OCI-LY7 (cell line): ENCODE data around the gene CFL1. TPM values are rescaled to one million over a fixed set of nuclear protein-coding genes. Genes with fewer than 3 reads are reported as not detected.

Source experiments
- BruUV-seq: library from RNA; stranded (reverse); fragments of 400-500 nt; replicated peaks from 2 replicates; lab custom pipeline; 2021; lab: Mats Ljungman, UMichigan
- CTCF ChIA-PET: fragments of 300-600 bp; sonication (Branson Sonifier 250); formaldehyde crosslinking; loops from one replicate; lab custom pipeline; 2022; ENCODE audit warnings: antibody characterized with exemption; ENCODE audit not compliant: unreplicated experiment; lab: Charles Lee
- POLR2A ChIA-PET: fragments of 300-600 bp; sonication (Branson Sonifier 250); formaldehyde crosslinking; loops from one replicate; lab custom pipeline; 2022; ENCODE audit warnings: antibody characterized with exemption; lab: Charles Lee
- DNase-seq: peaks from one replicate; pipeline ENCODE4 v3.0.0-alpha.2; 2015; ENCODE audit warnings: low spot score
- H2AFZ ChIP-seq: fragments of 200-600 bp; sonication (generic), shearing (Covaris generic); 2 replicates; pipeline ENCODE4 v1.6.1; 2014; ENCODE audit warnings: mild to moderate bottlenecking, antibody characterized with exemption, low read length, moderate library complexity
- H3K27ac ChIP-seq: fragments of 200-600 bp; sonication (generic); 2 replicates; pipeline ENCODE4 v1.5.1; 2014; ENCODE audit warnings: mixed run types, low read depth, mild to moderate bottlenecking, moderate library complexity, low read length, inconsistent platforms; ENCODE audit not compliant: poor library complexity, severe bottlenecking
- H3K36me3 ChIP-seq: fragments of 200-600 bp; sonication (generic); 2 replicates; pipeline ENCODE4 v1.6.1; 2014; ENCODE audit warnings: mild to moderate bottlenecking, antibody characterized with exemption, low read length, moderate library complexity, mixed read lengths; ENCODE audit not compliant: insufficient read depth
- H3K4me1 ChIP-seq: fragments of 200-600 bp; sonication (generic); 2 replicates; pipeline ENCODE4 v1.5.1; 2014; ENCODE audit warnings: mild to moderate bottlenecking, low read length; ENCODE audit not compliant: insufficient read depth, poor library complexity, severe bottlenecking
- H3K4me2 ChIP-seq: fragments of 200-600 bp; sonication (generic); 2 replicates; pipeline ENCODE4 v1.6.1; 2014; ENCODE audit warnings: mild to moderate bottlenecking, low read length
- H3K4me3 ChIP-seq: fragments of 200-600 bp; sonication (generic); 2 replicates; pipeline ENCODE4 v1.5.1; 2014; ENCODE audit warnings: mild to moderate bottlenecking, low read depth, low read length; ENCODE audit not compliant: poor library complexity, severe bottlenecking
- H3K79me2 ChIP-seq: fragments of 200-600 bp; sonication (generic); 2 replicates; pipeline ENCODE4 v1.6.1; 2016; ENCODE audit warnings: low read depth, mild to moderate bottlenecking, low read length, moderate library complexity, mixed read lengths; ENCODE audit not compliant: insufficient read depth
- H3K9me2 ChIP-seq: fragments of 200-600 bp; sonication (generic); 2 replicates; pipeline ENCODE4 v1.6.1; 2016; ENCODE audit warnings: mild to moderate bottlenecking, low read length, mixed read lengths; ENCODE audit not compliant: insufficient read depth
- H3K9me3 ChIP-seq: fragments of 200-600 bp; sonication (generic); 2 replicates; pipeline ENCODE4 v1.6.1; 2014; ENCODE audit warnings: mild to moderate bottlenecking, mixed run types, low read length, mixed read lengths
- H4K20me1 ChIP-seq: fragments of 200-600 bp; sonication (generic); 2 replicates; pipeline ENCODE4 v1.6.1; 2014; ENCODE audit warnings: mild to moderate bottlenecking, antibody characterized with exemption, low read length, moderate library complexity, mixed read lengths; ENCODE audit not compliant: insufficient read depth
- CTCF ChIP-seq: fragments of 200-600 bp; sonication (generic); conservative IDR thresholded peaks from 2 replicates; pipeline ENCODE4 v1.5.1; 2014; ENCODE audit warnings: mild to moderate bottlenecking, antibody characterized with exemption, low read length, moderate library complexity, mixed read lengths
- EZH2phosphoT487 ChIP-seq: fragments of 200-600 bp; sonication (generic); IDR thresholded peaks from 2 replicates; pipeline ENCODE4 v1.6.1; 2018; ENCODE audit warnings: low read depth, borderline replicate concordance, mild to moderate bottlenecking, mixed run types, antibody characterized with exemption, low read length, moderate library complexity, mixed read lengths
- intact Hi-C: fragments of 100-400 bp; cut with micrococcal nuclease; formaldehyde crosslinking; loops from one replicate; pipeline ENCODE4 v1.10.0; 2022; ENCODE audit not compliant: unreplicated experiment
- total RNA-seq, 2 experiments: library from RNA; depleted of rRNA in 1 of 2; stranded (reverse); fragments of >200 nt in 1 of 2; shearing (Covaris generic) in 1 of 2; gene quantifications; 2 replicates each; pipeline ENCODE4 v1.2.3, GENCODE V29; 2014 to 2022

CFL1 gene
- total RNA-seq, 2 experiments from 2014 or later: 1,019 to 1,119 TPM

- ChIA-PET POLR2A (interaction anchor here (0.7 kb wide), 1 partner anchor 1454 kb away, joined by 4 read pairs; no protein-coding TSS in a partner anchor), CTCF (no interaction called here)
- H2AFZ ChIP-seq: no peak overlapping the region
- intact Hi-C loops: no loop called here
- no peak for DNase-seq
- H3K4me2 ChIP-seq: no peak overlapping the region
- H3K4me3 ChIP-seq: no peak overlapping the region
- no peaks in the 10 kb centered on the region for H3K4me1 ChIP-seq
- H3K27ac ChIP-seq: no peak overlapping the region
- no TSS peak for BruUV-seq
- no peak for TF ChIP-seq CTCF
- no peak for TF ChIP-seq EZH2phosphoT487
- H4K20me1 ChIP-seq: no peaks in the 10 kb centered on the region
- H3K9me3 ChIP-seq: no peaks in the 10 kb centered on the region
- H3K36me3 ChIP-seq: no peaks in the 10 kb centered on the region
- H3K79me2 ChIP-seq: no peaks in the 10 kb centered on the region
- no peaks in the 10 kb centered on the region for H3K9me2 ChIP-seq
Measured at GRCh38 chr11:65843811-65844210, 14.2 kb downstream of the CFL1 start.

- intact Hi-C loops: no loop called here
- no TSS peak for BruUV-seq
- H2AFZ ChIP-seq: no peak overlapping the region
- CTCF ChIA-PET: no interaction called here
- H3K36me3 ChIP-seq: no peaks in the 10 kb centered on the region
- H4K20me1 ChIP-seq: no peaks in the 10 kb centered on the region
- no peak overlapping the region for H3K4me2 ChIP-seq
- DNase-seq: no peak
- H3K27ac ChIP-seq: no peak overlapping the region
- H3K4me1 ChIP-seq: no peaks in the 10 kb centered on the region
- H3K4me3 ChIP-seq: no peak overlapping the region
- H3K9me3 ChIP-seq: no peaks in the 10 kb centered on the region
- H3K9me2 ChIP-seq: no peaks in the 10 kb centered on the region
- no peak for TF ChIP-seq CTCF
- no peak for TF ChIP-seq EZH2phosphoT487
- H3K79me2 ChIP-seq: no peaks in the 10 kb centered on the region
- POLR2A ChIA-PET: interaction anchor here (0.5 kb wide), 1 partner anchor 1455 kb away, joined by 3 read pairs; no protein-coding TSS in a partner anchor
Measured at GRCh38 chr11:65842144-65842543, 15.8 kb downstream of the CFL1 start.

GRCh38 chr11:65834202-65834601, 23.8 kb downstream of the CFL1 start:
- no peaks in the 10 kb centered on the region for H3K9me2 ChIP-seq
- H3K79me2 ChIP-seq: no peaks in the 10 kb centered on the region
- H3K4me1 ChIP-seq: no peaks in the 10 kb centered on the region
- POLR2A ChIA-PET: no interaction called here
- no peak overlapping the region for H3K4me3 ChIP-seq
- H3K36me3 ChIP-seq: no peaks in the 10 kb centered on the region
- no peak overlapping the region for H3K4me2 ChIP-seq
- no peak for DNase-seq
- no peaks in the 10 kb centered on the region for H3K9me3 ChIP-seq
- no peaks in the 10 kb centered on the region for H4K20me1 ChIP-seq
- CTCF ChIA-PET: no interaction called here
- no TSS peak for BruUV-seq
- intact Hi-C loops: no loop called here
- H3K27ac ChIP-seq: no peak overlapping the region
- TF ChIP-seq EZH2phosphoT487 (no peak), CTCF (no peak)
- no peak overlapping the region for H2AFZ ChIP-seq
